H1 (cell line): ENCODE measurements around the gene DAB2IP. TPM values are rescaled to one million over a fixed set of nuclear protein-coding genes. Genes with fewer than 3 reads are reported as not detected.

ENCODE experiments used
- CTCF ChIA-PET: fragments of 300-600 bp; sonication (Branson Sonifier 250); formaldehyde crosslinking; loops from one replicate; lab custom pipeline; 2021; ENCODE audit not compliant: partially characterized antibody; lab: Charles Lee
- POLR2A ChIA-PET: fragments of 300-600 bp; sonication (Branson Sonifier 250); formaldehyde crosslinking; loops from one replicate; lab custom pipeline; 2021; ENCODE audit warnings: inconsistent platforms; ENCODE audit not compliant: partially characterized antibody; lab: Charles Lee
- DNase-seq, 2 experiments: peaks; one replicate each; pipeline versions ENCODE4 v3.0.0 to v3.0.0-alpha.2; 2010 to 2022; ENCODE audit warnings: low spot score in 2 of 2, low read depth in 1 of 2, mixed read lengths in 1 of 2
- FAIRE-seq: peaks from 2 replicates; lab custom pipeline; 2011; peaks lifted over from hg19 to GRCh38; lab: Jason Lieb, UNC
- H2AFZ ChIP-seq: 2 replicates; pipeline ENCODE4 v1.8.1; 2012; ENCODE audit warnings: low read length, inconsistent platforms
- H2AK5ac ChIP-seq: 2 replicates; pipeline ENCODE4 v1.6.1; 2013; ENCODE audit warnings: low read depth, low read length
- H2BK120ac ChIP-seq: replicated peaks from 2 replicates; pipeline ENCODE3; 2013; ENCODE audit warnings: low read depth, low read length, inconsistent platforms
- H2BK12ac ChIP-seq: 2 replicates; pipeline ENCODE4 v1.6.1; 2013; ENCODE audit warnings: low read depth, low read length
- H2BK15ac ChIP-seq: 2 replicates; pipeline ENCODE4 v1.6.1; 2013; ENCODE audit warnings: low read length
- H2BK20ac ChIP-seq: 2 replicates; pipeline ENCODE4 v1.6.1; 2013; ENCODE audit warnings: low read length
- H2BK5ac ChIP-seq: 2 replicates; pipeline ENCODE4 v1.6.1; 2013; ENCODE audit warnings: low read depth, low read length
- H3K14ac ChIP-seq: 2 replicates; pipeline ENCODE4 v1.6.1; 2013; ENCODE audit warnings: inconsistent platforms; ENCODE audit not compliant: insufficient read length
- H3K18ac ChIP-seq: 2 replicates; pipeline ENCODE4 v1.6.1; 2013; ENCODE audit warnings: low read length; ENCODE audit errors: extremely low read depth
- H3K23ac ChIP-seq: 2 replicates; pipeline ENCODE4 v1.6.1; 2013; ENCODE audit warnings: inconsistent platforms; ENCODE audit not compliant: insufficient read length
- H3K23me2 ChIP-seq: 2 replicates; pipeline ENCODE4 v1.6.1; 2013; ENCODE audit warnings: low read depth, low read length
- H3K27ac ChIP-seq: 2 replicates; pipeline ENCODE4 v1.6.1; 2011; ENCODE audit warnings: low read depth, low read length, inconsistent platforms
- H3K27me3 ChIP-seq, 4 experiments: replicated peaks in 1 of 4; 1 replicate in 1 of 4; 2 replicates in 3 of 4; pipeline versions ENCODE4 v1.6.1 to v1.8.1; 2011 to 2013; ENCODE audit warnings: low read length in 3 of 4, mild to moderate bottlenecking in 3 of 4, inconsistent platforms in 2 of 4, mixed read lengths in 2 of 4, moderate library complexity in 1 of 4; ENCODE audit not compliant: control insufficient read depth in 3 of 4, insufficient read depth in 3 of 4; ENCODE audit errors: extremely low read depth in 1 of 4
- H3K36me3 ChIP-seq, 4 experiments: 2 replicates each; pipeline versions ENCODE4 v1.6.1 to v1.8.1; 2011 to 2013; ENCODE audit warnings: mild to moderate bottlenecking in 4 of 4, low read length in 3 of 4, moderate library complexity in 2 of 4, control low read depth in 1 of 4, inconsistent platforms in 1 of 4; ENCODE audit not compliant: insufficient read depth in 4 of 4, control insufficient read depth in 2 of 4
- H3K4ac ChIP-seq: replicated peaks from 2 replicates; pipeline ENCODE3; 2013; ENCODE audit warnings: low read length, low read depth, mixed read lengths, inconsistent platforms; ENCODE audit not compliant: insufficient read length
- H3K4me1 ChIP-seq, 4 experiments: replicated peaks in 1 of 4; 1 replicate in 1 of 4; 2 replicates in 3 of 4; pipeline versions ENCODE4 v1.6.1 to v1.8.1; 2011 to 2013; ENCODE audit warnings: low read length in 3 of 4, inconsistent platforms in 2 of 4, mixed read lengths in 1 of 4; ENCODE audit not compliant: insufficient read depth in 4 of 4, control insufficient read depth in 3 of 4
- H3K4me2 ChIP-seq, 2 experiments: 2 replicates each; pipeline versions ENCODE4 v1.6.1 to v1.8.1; 2011 to 2013; ENCODE audit warnings: low read depth in 2 of 2, low read length in 2 of 2, control low read depth in 1 of 2, inconsistent platforms in 1 of 2, mild to moderate bottlenecking in 1 of 2; ENCODE audit not compliant: insufficient read depth in 1 of 2
- H3K4me3 ChIP-seq, 4 experiments: fragments of 200-600, 300-600 bp in 1 of 4; sonication (generic), shearing (Covaris generic), sonication (Bioruptor Twin) in 1 of 4; 2 replicates each; pipeline versions ENCODE4 v1.5.1 to v1.8.1; 2011 to 2016; ENCODE audit warnings: low read length in 4 of 4, low read depth in 3 of 4, control low read depth in 2 of 4, inconsistent platforms in 2 of 4, mild to moderate bottlenecking in 2 of 4, mixed read lengths in 1 of 4, moderate library complexity in 1 of 4; ENCODE audit not compliant: insufficient read depth in 2 of 4; ENCODE audit errors: extremely low read depth in 1 of 4
- H3K56ac ChIP-seq: replicated peaks from 2 replicates; pipeline ENCODE3; 2013; ENCODE audit warnings: low read depth, mild to moderate bottlenecking, mixed read lengths, low read length, inconsistent platforms; ENCODE audit not compliant: insufficient read length
- H3K79me1 ChIP-seq: 2 replicates; pipeline ENCODE4 v1.6.1; 2013; ENCODE audit warnings: low read depth, low read length, control low read depth
- H3K79me2 ChIP-seq, 2 experiments: 2 replicates each; pipeline versions ENCODE4 v1.6.1 to v1.8.1; 2012 to 2013; ENCODE audit warnings: low read length in 2 of 2, mild to moderate bottlenecking in 2 of 2, inconsistent platforms in 1 of 2; ENCODE audit not compliant: insufficient read depth in 2 of 2, control insufficient read depth in 1 of 2
- H3K9ac ChIP-seq, 4 experiments: replicated peaks in 1 of 4; 1 replicate in 1 of 4; 2 replicates in 3 of 4; pipeline versions ENCODE4 v1.6.1 to v1.8.1; 2011 to 2013; ENCODE audit warnings: low read depth in 3 of 4, low read length in 3 of 4, control low read depth in 2 of 4, mild to moderate bottlenecking in 2 of 4, moderate library complexity in 2 of 4, inconsistent platforms in 1 of 4; ENCODE audit errors: extremely low read depth in 1 of 4
- H3K9me3 ChIP-seq, 2 experiments: 2 replicates each; pipeline versions ENCODE4 v1.6.1 to v1.8.1; 2012 to 2013; ENCODE audit warnings: mild to moderate bottlenecking in 2 of 2, moderate library complexity in 2 of 2, control low read depth in 1 of 2, inconsistent platforms in 1 of 2, low read depth in 1 of 2, low read length in 1 of 2, mixed read lengths in 1 of 2; ENCODE audit not compliant: insufficient read depth in 2 of 2
- H4K20me1 ChIP-seq, 2 experiments: replicated peaks in 1 of 2; 2 replicates each; pipeline versions ENCODE3 to v1.8.1; 2011 to 2013; ENCODE audit warnings: inconsistent platforms in 2 of 2, low read length in 2 of 2, mild to moderate bottlenecking in 1 of 2; ENCODE audit not compliant: insufficient read depth in 2 of 2, control insufficient read depth in 1 of 2
- H4K5ac ChIP-seq: 2 replicates; pipeline ENCODE4 v1.6.1; 2013; ENCODE audit warnings: low read length, low read depth, mixed read lengths, inconsistent platforms; ENCODE audit not compliant: insufficient read length
- H4K8ac ChIP-seq: 2 replicates; pipeline ENCODE4 v1.8.0; 2013; ENCODE audit warnings: mild to moderate bottlenecking, moderate library complexity, low read length, inconsistent platforms; ENCODE audit not compliant: insufficient read depth; ENCODE audit errors: extremely low read depth
- H4K91ac ChIP-seq: replicated peaks from 2 replicates; pipeline ENCODE3; 2013; ENCODE audit warnings: low read length, mixed read lengths, inconsistent platforms; ENCODE audit not compliant: insufficient read length
- BACH1 ChIP-seq: IDR thresholded peaks from 2 replicates; pipeline ENCODE4 v1.6.1; 2012; ENCODE audit warnings: low read length, improper control_type of control experiment
- BRCA1 ChIP-seq: IDR thresholded peaks from 2 replicates; pipeline ENCODE4 v1.6.1; 2012; ENCODE audit warnings: low read depth, low read length, improper control_type of control experiment
- CHD2 ChIP-seq: IDR thresholded peaks from 2 replicates; pipeline ENCODE4 v1.6.1; 2012; ENCODE audit warnings: low read length, improper control_type of control experiment
- JUN ChIP-seq: IDR thresholded peaks from 2 replicates; pipeline ENCODE4 v1.6.1; 2011; ENCODE audit warnings: low read depth, mild to moderate bottlenecking, improper control_type of control experiment, low read length
- JUND ChIP-seq: IDR thresholded peaks from 2 replicates; pipeline ENCODE4 v1.6.1; 2011; ENCODE audit warnings: mild to moderate bottlenecking, improper control_type of control experiment, low read length
- RXRA ChIP-seq: IDR thresholded peaks from 2 replicates; pipeline ENCODE4 v1.6.1; 2011; ENCODE audit warnings: low read depth, mild to moderate bottlenecking, low read length, moderate library complexity; ENCODE audit not compliant: insufficient read depth
- SIX5 ChIP-seq: IDR thresholded peaks from 2 replicates; pipeline ENCODE4 v1.6.1; 2011; ENCODE audit warnings: mild to moderate bottlenecking, low read depth, low read length
- SUZ12 ChIP-seq: fragments of 200-600 bp; sonication (generic); IDR thresholded peaks from 2 replicates; pipeline ENCODE4 v1.6.1; 2012; ENCODE audit warnings: mild to moderate bottlenecking, inconsistent platforms, low read length, moderate library complexity, mixed read lengths
- WGBS, 2 experiments: shearing (Covaris generic) in 1 of 2; methylation state at CpG; one replicate each; pipeline versions ENCODE4 v1.1.6 to v1.1.7; 2013 to 2015; ENCODE audit warnings: low lambda C conversion rate in 2 of 2, mixed read lengths in 2 of 2, inconsistent platforms in 1 of 2, low coverage in 1 of 2, missing lambda C conversion rate in 1 of 2; ENCODE audit not compliant: insufficient replicate concordance in 2 of 2, insufficient coverage in 1 of 2, insufficient read length in 1 of 2; ENCODE audit errors: extremely low coverage in 1 of 2, missing lambda C conversion rate in 1 of 2; 5-methylcytosine and 5-hydroxymethylcytosine counted together
- polyA plus RNA-seq, 7 experiments: library from polyadenylated mRNA; depleted of rRNA in 3 of 7; stranded (reverse) in 5 of 7; unstranded in 2 of 7; fragments of >200 nt in 5 of 7; fragments of 200-250 nt in 2 of 7; gene quantifications; 1 replicate in 5 of 7; 2 replicates in 1 of 7; 4 replicates in 1 of 7; pipeline versions ENCODE4 v1.2.1 to v1.2.3, GENCODE V29; 2011 to 2013; ENCODE audit warnings: missing spikeins in 2 of 7, mixed read lengths in 2 of 7
- total RNA-seq: library from RNA; stranded (reverse); fragmentation: NEBNext Ultra II Directional; extraction: Animal tissue kit (Norgen Biotek cat#: 25700); gene quantifications from 2 replicates; pipeline ENCODE4 v1.2.1, GENCODE V29; 2021
- TF ChIP-seq, protein P1 (sequence below): IDR thresholded peaks from 2 replicates; pipeline ENCODE4 v1.6.1; 2011; ENCODE audit warnings: low read depth, mild to moderate bottlenecking, low read length; ENCODE audit not compliant: insufficient read depth

DAB2IP gene
- total and polyA plus RNA-seq, 2 of the 8 experiments (the other 6 are each of a cell fraction or from before 2014, with no cell fraction given): 19.7 to 39.5 TPM

DNA sequence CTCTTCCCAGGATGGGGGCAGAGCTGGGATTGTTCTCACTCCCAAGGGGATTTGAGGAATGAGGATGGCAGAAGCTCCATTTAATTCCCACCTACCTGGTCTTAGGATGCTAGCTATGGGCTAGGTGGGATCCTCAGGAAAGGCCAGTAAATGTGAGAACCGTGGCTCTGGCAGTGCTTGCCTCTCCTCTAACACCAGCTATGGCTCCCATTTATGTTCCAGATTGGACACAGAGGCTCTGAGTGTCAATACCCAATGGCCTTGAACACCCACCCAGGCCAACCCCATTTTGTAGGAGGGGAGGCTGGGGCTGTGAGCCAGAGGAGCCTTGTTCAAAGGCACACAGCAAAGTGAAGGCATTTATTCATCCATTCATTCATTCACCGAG lies 10.2 kb upstream of the DAB2IP start:
- Histone ChIP-seq H3K27ac (no peak overlapping the region), H3K4me3 (no peak overlapping the region), H2BK120ac (no peak overlapping the region), H2AFZ (no peak overlapping the region), H3K36me3 (no peaks in the 10 kb centered on the region), H3K56ac (no peak overlapping the region), H3K79me2 (no peaks in the 10 kb centered on the region; a peak in 1 of 4 replicates), H3K27me3 (no peaks in the 10 kb centered on the region), H2BK20ac (0 out of 2 replicates have a peak overlapping the region, but pooled peaks have one; percentile 18), H4K91ac (no peak overlapping the region), H3K4me2 (no peak overlapping the region), H4K20me1 (peaks cover 3 to 8% of the 10 kb centered on the region in 2 experiments), H2BK15ac (no peak overlapping the region), H3K9me3 (no peaks in the 10 kb centered on the region), H2BK5ac (no peak overlapping the region), H3K23ac (no peak overlapping the region), H3K18ac (no peak overlapping the region), H3K79me1 (peaks cover 3% of the 10 kb centered on the region; the same call in 1 of the 2 replicates), H3K9ac (no peak overlapping the region), H2BK12ac (no peak overlapping the region), H3K4me1 (peaks cover 0 to 18% (median 9%) of the 10 kb centered on the region in 4 experiments; a peak in 5 of 7 replicates), H3K14ac (no peak overlapping the region), H3K4ac (no peak overlapping the region), H4K8ac (no peak overlapping the region), H4K5ac (no peak overlapping the region), H2AK5ac (no peak overlapping the region), H3K23me2 (no peaks in the 10 kb centered on the region)
- ChIA-PET POLR2A (no interaction called here), CTCF (interaction anchor here (0.6 to 24.2 kb wide), 20 partner anchors 9 to 348 kb away, joined by 3 to 670 read pairs (median 5); no protein-coding TSS in a partner anchor)
- no peak for DNase-seq
- FAIRE-seq: no peak
- WGBS, 2 experiments: 82% methylated on average over 2 of the region's 2 CpGs; no CpG with 5 or more reads in 1 of the 2 experiments
- TF ChIP-seq, protein P1, sequence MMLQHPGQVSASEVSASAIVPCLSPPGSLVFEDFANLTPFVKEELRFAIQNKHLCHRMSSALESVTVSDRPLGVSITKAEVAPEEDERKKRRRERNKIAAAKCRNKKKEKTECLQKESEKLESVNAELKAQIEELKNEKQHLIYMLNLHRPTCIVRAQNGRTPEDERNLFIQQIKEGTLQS: no peak
- TF ChIP-seq SUZ12 (no peak), JUND (no peak), SIX5 (no peak), JUN (no peak), BACH1 (no peak), CHD2 (no peak), RXRA (no peak), BRCA1 (no peak)
